Panc1 (cell line): ENCODE measurements around the gene SLC35D2.

ENCODE experiments used
- CTCF ChIP-seq: fragments of 450-650 bp; IDR thresholded peaks from 2 replicates; pipeline ENCODE4 v1.5.1; 2017; ENCODE audit warnings: mild to moderate bottlenecking
- POLR2AphosphoS5 ChIP-seq: IDR thresholded peaks from 2 replicates; pipeline ENCODE4 v1.6.1; 2012; ENCODE audit warnings: mild to moderate bottlenecking, low read depth, low read length, moderate library complexity

GRCh38 chr9:96361668-96362067, 21.8 kb downstream of the SLC35D2 start:
- no peak for TF ChIP-seq CTCF
- TF ChIP-seq POLR2AphosphoS5 = no peak
